ENCODE results near the gene PLP2. TPM values are rescaled to one million over a fixed set of nuclear protein-coding genes. Genes with fewer than 3 reads are reported as not detected.
A peak's percentile ranks its signal among the peaks of the same experiment; 100 is the strongest.

The PLP2 gene
- total and polyA plus RNA-seq, 2 experiments from 2014 or later: 27.5 to 110 TPM

GRCh38 chrX:49163555-49164419 is 7.9 kb upstream of the PLP2 start:
- Histone ChIP-seq H3K4me3 (no peak overlapping the region), H3K9me2 (replicated peaks; ENCODE audit: insufficient read depth) (no peaks in the 10 kb centered on the region), H3K4me2 (peak overlapping the region; percentile 70), H2AFZ (peak overlapping the region; percentile 83), H3K27me3 (no peaks in the 10 kb centered on the region), H3K9me3 (ENCODE audit: low read depth) (no peaks in the 10 kb centered on the region), H3K36me3 (replicated peaks; ENCODE audit: insufficient read depth, low read depth) (no peaks in the 10 kb centered on the region), H4K20me1 (ENCODE audit: insufficient read depth, poor library complexity, severe bottlenecking) (no peaks in the 10 kb centered on the region), H3K79me2 (no peaks in the 10 kb centered on the region), H3K27ac (peak overlapping the region; percentile 93), H3K4me1 (ENCODE audit: insufficient read depth) (peaks cover 10% of the 10 kb centered on the region)
- DNase-seq (ENCODE audit: low spot score): peak; percentile 89
- TF ChIP-seq EZH2 (IDR thresholded peaks at IDR 0.05; ENCODE audit: borderline replicate concordance) (no peak), CTCF (IDR thresholded peaks at IDR 0.05; ENCODE audit: poor library complexity) (peak; percentile 55)
- 53% methylated on average over 50 of the region's 69 CpGs for WGBS (ENCODE audit: low lambda C conversion rate, missing lambda C conversion rate)

- Histone ChIP-seq H3K9me2 (replicated peaks; ENCODE audit: insufficient read depth) (no peaks in the 10 kb centered on the region), H3K4me2 (peak overlapping the region; percentile 70), H4K20me1 (ENCODE audit: insufficient read depth, poor library complexity, severe bottlenecking) (no peaks in the 10 kb centered on the region), H3K4me1 (ENCODE audit: insufficient read depth) (peaks cover 10% of the 10 kb centered on the region), H3K36me3 (replicated peaks; ENCODE audit: insufficient read depth, low read depth) (no peaks in the 10 kb centered on the region), H2AFZ (no peak overlapping the region), H3K79me2 (no peaks in the 10 kb centered on the region), H3K27ac (peak overlapping the region; percentile 93), H3K4me3 (no peak overlapping the region), H3K9me3 (ENCODE audit: low read depth) (no peaks in the 10 kb centered on the region), H3K27me3 (no peaks in the 10 kb centered on the region)
- no peak for TF ChIP-seq EZH2phosphoT487 (IDR thresholded peaks at IDR 0.05; ENCODE audit: low read depth, severe bottlenecking, unreplicated experiment)
- no peak for TF ChIP-seq EZH2 (IDR thresholded peaks at IDR 0.05; ENCODE audit: borderline replicate concordance)
- no peak for TF ChIP-seq CTCF (IDR thresholded peaks at IDR 0.05; ENCODE audit: poor library complexity)
- DNase-seq (ENCODE audit: low spot score): no peak
- 90% methylated on average over 31 of the region's 31 CpGs for WGBS (ENCODE audit: low lambda C conversion rate, missing lambda C conversion rate)
Measured at GRCh38 chrX:49164589-49165360, 6.9 kb upstream of the PLP2 start.

GRCh38 chrX:49165901-49166881 is 5.5 kb upstream of the PLP2 start:
- DNase-seq (ENCODE audit: low spot score): peak; percentile 88
- Histone ChIP-seq H3K4me1 (ENCODE audit: insufficient read depth) (peaks cover 10% of the 10 kb centered on the region), H3K4me3 (no peak overlapping the region), H3K27ac (peak overlapping the region; percentile 95), H3K27me3 (no peaks in the 10 kb centered on the region), H3K4me2 (peak overlapping the region; percentile 77), H3K36me3 (replicated peaks; ENCODE audit: insufficient read depth, low read depth) (no peaks in the 10 kb centered on the region), H3K79me2 (no peaks in the 10 kb centered on the region), H3K9me3 (ENCODE audit: low read depth) (no peaks in the 10 kb centered on the region), H2AFZ (no peak overlapping the region), H3K9me2 (replicated peaks; ENCODE audit: insufficient read depth) (no peaks in the 10 kb centered on the region), H4K20me1 (ENCODE audit: insufficient read depth, poor library complexity, severe bottlenecking) (no peaks in the 10 kb centered on the region)
- TF ChIP-seq EZH2 (IDR thresholded peaks at IDR 0.05; ENCODE audit: borderline replicate concordance): no peak
- peak; percentile 31 for TF ChIP-seq CTCF (IDR thresholded peaks at IDR 0.05; ENCODE audit: poor library complexity)
- 60% methylated on average over 58 of the region's 61 CpGs for WGBS (ENCODE audit: low lambda C conversion rate, missing lambda C conversion rate)
